Omental fat pad (tissue), 4 donors: Measurements from ENCODE around the gene PARD6G. TPM values are rescaled to one million over a fixed set of nuclear protein-coding genes. Genes with fewer than 3 reads are reported as not detected.
"Not testable (repeated sequence)": the region's sequence is repeated elsewhere in the genome, so short reads cannot be mapped to it uniquely, and the experiment has no call there.

ENCODE experiments used
- ATAC-seq: fragments of 150-250 bp; one replicate; pipeline ENCODE4 v1.9.1; 2016; ENCODE audit warnings: mild to moderate bottlenecking, moderate library complexity; ENCODE audit not compliant: low FRiP score
- DNase-seq: peaks from one replicate; pipeline ENCODE4 v3.0.0-alpha.2; 2019; ENCODE audit warnings: low spot score
- total RNA-seq, 4 donors: library from RNA; depleted of rRNA; stranded (reverse); fragments of >200 nt; gene quantifications; one replicate each; pipeline ENCODE4 v1.1.0, GENCODE V29; 2016
- TF ChIP-seq, protein P1 (sequence below), 3 donors: fragments of 450-650 bp; IDR thresholded peaks; one replicate each; pipeline ENCODE4 v1.5.1; 2016 to 2017; ENCODE audit warnings: antibody characterized with exemption in 3 of 3, mild to moderate bottlenecking in 3 of 3, moderate library complexity in 2 of 3

Gene PARD6G, protein sequence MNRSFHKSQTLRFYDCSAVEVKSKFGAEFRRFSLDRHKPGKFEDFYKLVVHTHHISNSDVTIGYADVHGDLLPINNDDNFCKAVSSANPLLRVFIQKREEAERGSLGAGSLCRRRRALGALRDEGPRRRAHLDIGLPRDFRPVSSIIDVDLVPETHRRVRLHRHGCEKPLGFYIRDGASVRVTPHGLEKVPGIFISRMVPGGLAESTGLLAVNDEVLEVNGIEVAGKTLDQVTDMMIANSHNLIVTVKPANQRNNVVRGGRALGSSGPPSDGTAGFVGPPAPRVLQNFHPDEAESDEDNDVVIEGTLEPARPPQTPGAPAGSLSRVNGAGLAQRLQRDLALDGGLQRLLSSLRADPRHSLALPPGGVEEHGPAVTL
- total RNA-seq, result 1 to 10 TPM; 2.1 to 8.5 (median 3.4) TPM

DNA sequence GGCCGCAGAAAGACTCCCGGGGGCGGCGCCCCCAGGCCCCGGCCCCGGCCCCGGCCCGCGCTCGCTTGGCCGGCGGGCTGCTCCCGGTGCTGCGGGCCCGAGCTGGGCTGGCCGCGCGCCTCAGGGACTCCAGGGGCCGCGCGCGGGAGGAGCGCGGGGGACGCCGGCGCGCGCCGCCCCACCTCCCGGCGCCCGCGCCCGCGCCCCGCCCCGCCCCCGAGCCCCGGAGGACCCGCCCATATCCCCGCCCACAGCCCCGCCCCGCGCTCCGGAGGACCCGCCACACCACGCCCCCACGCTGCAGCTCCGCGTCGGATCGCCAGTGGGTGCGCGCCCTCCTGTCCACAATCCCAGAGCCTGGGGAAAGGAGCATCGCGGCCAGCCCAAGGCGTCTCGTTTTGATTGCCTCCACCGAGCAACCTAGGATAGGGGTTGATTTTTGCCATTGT lies at the start of gene PARD6G:
Gene PARD6G (minus strand): TSS at position 122 of the 449 bp plus-strand sequence. CDS start 166 bp downstream, outside the sequence.
- DNase-seq (no peak), ATAC-seq (peak; percentile 86)
- TF ChIP-seq, protein P1, sequence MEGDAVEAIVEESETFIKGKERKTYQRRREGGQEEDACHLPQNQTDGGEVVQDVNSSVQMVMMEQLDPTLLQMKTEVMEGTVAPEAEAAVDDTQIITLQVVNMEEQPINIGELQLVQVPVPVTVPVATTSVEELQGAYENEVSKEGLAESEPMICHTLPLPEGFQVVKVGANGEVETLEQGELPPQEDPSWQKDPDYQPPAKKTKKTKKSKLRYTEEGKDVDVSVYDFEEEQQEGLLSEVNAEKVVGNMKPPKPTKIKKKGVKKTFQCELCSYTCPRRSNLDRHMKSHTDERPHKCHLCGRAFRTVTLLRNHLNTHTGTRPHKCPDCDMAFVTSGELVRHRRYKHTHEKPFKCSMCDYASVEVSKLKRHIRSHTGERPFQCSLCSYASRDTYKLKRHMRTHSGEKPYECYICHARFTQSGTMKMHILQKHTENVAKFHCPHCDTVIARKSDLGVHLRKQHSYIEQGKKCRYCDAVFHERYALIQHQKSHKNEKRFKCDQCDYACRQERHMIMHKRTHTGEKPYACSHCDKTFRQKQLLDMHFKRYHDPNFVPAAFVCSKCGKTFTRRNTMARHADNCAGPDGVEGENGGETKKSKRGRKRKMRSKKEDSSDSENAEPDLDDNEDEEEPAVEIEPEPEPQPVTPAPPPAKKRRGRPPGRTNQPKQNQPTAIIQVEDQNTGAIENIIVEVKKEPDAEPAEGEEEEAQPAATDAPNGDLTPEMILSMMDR (IDR thresholded peaks at IDR 0.05), result no peak

DNA sequence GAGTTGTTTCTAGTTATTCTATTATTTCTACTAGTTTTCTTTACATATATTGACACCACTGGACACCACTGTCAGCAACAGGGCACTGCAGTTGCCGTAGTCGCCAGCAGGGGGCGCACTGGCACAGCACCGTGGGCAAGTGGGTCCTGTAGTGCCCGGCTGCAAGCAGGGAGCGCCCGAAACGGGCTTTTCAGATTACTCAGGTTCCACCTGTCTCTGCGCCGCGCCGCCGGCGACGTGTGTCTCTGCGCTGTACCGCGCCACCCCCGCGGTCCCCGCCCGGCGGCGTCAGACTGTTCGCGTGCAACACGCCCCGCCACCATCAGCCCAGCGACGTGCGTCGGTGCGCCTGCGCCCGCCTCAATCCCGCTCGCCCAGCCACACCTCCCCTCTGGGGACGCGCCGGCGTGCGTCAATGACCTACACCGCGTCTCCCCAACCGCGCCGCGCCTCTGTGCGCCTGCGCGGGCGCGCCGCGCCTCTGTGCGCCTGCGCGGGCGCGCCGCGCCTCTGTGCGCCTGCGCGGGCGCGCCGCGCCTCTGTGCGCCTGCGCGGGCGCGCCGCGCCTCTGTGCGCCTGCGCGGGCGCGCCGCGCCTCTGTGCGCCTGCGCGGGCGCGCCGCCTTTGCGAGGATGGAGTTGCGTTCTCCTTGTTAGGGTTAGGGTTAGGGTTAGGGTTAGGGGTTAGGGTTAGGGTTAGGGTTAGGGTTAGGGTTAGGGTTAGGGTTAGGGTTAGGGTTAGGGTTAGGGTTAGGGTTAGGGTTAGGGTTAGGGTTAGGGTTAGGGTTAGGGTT lies 15.1 kb upstream of the PARD6G start:
- TF ChIP-seq, protein P1 (IDR thresholded peaks at IDR 0.05), result peak in 1 of 3 donors; percentile 57
- DNase-seq, result not testable (repeated sequence)
- ATAC-seq, result peak; percentile 48

DNA sequence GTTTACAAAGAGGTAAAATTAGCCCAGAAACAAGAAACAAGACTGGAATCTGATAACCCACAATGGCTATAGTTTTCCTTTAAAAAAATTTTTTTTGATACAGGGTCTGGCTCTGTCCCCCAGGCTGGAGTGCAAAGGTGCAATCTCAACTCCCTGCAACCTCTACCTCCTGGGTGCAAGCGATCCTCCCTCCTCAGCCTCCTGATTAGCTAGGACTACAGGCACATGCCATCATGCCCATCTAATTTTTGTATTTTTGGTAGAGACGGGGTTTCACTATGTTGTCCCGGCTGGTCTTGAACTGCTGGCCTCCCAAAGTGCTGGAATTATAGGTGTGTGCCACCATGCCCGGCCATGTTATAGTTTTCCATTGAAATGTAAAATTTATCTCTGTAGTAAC lies 12.3 kb upstream of the PARD6G start:
- TF ChIP-seq, protein P1 (IDR thresholded peaks at IDR 0.05), result no peak
- ATAC-seq (no peak), DNase-seq (no peak)

DNA sequence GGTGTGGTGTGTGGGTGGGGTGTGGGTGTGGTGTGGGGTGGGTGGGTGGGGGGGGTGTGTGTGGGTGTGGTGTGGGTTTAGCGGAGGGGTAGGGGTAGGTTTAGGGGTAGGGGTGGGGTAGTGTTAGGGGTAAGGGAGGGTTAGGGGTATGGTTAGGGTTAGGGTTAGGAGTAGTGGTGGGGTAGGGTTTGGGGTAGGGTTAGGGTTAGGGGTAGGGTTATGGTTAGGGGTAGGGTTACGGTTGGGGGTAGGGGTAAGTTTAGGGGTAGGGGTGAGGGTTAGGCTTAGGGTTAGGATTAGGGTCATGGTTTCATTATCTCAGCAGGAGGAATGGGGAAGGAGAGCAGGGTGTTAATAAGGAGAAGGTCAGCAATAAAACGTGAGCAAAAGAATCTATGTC lies 11.3 kb upstream of the PARD6G start:
- TF ChIP-seq, protein P1 (IDR thresholded peaks at IDR 0.05), result no peak
- DNase-seq (no peak), ATAC-seq (no peak)

DNA sequence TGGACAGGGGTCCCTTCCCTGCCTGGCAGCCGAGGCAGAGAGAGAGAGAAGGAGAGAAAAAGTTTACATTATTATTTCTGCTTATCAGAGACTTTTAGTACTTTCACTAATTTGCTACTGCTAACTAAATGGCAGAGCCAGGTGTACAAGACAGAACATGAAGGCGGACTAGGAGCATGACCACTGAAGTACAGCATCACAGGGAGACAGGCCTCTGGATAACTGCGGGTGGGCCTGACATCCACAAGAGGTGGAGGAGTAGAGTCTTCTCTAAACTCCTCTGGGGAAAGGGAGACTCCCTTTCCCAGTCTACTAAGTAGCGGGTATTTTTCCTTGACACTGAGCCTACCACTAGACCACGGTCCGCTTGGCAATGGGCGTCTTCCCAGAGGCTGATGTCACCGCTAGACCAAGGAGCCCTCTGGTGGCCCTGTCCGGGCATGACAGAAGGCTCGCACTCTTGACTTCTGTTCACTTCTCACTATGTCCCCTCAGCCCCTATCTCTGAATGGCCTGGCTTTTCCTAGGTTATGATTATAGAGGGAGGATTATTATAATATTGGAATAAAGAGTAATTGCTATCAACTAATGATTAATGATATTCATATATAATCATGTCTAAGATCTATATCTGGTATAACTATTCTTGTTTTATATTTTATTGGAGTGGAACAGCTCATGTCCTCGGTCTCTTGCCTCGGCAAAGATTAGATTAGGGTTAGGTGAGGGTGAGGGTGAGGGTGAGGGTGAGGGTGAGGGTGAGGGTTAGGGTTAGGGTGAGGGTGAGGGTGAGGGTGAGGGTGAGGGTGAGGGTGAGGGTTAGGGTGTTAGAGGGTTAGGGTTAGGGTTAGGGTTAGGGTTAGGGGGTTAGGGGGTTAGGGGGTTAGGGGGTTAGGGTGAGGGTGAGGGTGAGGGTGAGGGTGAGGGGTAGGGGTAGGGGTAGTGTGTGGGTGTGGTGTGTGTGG lies 10.5 kb upstream of the PARD6G start:
- peak; percentile 49 for DNase-seq
- not testable (repeated sequence) for ATAC-seq
- TF ChIP-seq, protein P1 (IDR thresholded peaks at IDR 0.05), result peak in 1 of 3 donors; percentile 63

DNA sequence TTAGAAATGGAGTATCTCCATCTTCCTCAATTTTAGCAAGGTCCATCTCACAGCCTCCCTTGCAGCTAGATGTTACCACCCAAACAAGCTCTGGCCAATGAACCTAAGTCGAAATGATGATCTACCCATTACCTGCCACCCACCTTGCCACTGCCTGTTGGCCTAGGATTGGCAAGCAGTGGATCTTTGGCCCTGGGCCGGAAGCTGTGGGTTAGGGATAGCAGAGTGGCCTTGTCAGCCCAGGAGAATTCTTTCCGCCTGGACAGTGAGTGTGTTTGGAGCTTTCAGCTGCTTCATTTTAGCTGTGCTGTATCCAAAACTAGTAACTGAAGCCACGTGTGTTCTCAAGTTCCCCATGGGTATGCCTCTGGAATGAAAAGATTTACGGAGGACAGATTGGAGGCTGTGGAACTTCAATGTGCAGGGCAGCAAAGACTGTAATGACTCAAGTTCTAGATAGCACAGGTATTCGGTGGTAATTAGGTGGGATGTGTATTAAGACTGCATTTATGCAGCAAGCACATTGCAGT lies 7.7 kb upstream of the PARD6G start:
- DNase-seq, result no peak
- TF ChIP-seq, protein P1 (IDR thresholded peaks at IDR 0.05), result no peak
- ATAC-seq, result no peak
